ENCODE data around the gene OR8B3.

The OR8B3 gene

DNA sequence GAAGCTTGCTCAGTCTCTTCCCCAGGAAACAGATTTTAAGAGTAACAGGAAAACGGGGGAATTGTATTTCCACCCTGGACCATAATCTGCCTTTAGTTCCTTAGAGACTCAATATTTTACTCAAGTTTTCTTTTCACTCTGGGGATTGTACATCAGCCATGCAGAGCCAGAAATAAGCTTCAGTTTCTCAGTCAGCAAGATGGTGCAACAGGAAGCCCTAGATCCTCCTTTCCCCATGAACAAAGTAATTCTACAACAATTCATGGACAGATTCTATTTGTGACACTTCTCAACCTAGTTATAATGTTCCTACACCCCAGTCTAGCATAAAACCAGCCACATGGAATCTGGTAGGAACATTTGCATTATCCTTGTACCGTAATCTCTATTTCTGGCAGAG, 39.3 kb downstream of the OR8B3 start:
- no peak for DNase-seq (ENCODE audit: low read depth in 2 of 2)

DNA sequence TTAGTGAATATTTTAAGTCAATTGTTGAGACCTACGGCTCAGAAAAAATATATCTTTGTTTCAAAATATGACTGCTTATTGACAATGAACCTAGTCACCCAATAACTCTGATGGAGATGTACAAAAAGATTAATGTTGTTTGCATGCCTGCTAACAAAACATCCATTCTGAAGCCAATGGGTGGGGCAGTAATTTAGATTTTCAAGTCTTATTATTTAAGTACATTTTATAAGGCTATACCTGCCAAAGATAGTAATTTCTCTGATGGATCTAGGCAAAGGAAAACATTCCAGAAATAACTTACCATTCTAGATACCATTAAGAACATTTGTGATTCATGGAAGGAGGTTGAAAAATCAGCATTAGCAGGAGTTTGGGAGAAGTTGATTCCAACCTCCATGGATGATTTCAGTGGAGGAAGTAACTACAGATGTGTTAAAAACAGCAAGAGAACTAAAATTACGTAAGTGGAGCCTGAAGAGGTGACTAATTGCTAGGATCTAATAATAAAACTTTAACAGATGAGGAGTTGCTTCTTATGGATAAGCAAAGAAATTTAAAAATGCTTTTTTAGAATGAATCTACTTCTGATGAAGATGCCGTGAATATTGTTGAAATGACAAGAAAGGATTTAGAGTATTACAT, 52.4 kb downstream of the OR8B3 start:
- DNase-seq (ENCODE audit: low read depth in 2 of 2): no peak

All from stimulated activated CD4-positive, alpha-beta T cell treated with anti-CD3 and anti-CD28 coated beads, Interleukin-1b, Interleukin-23, amount 100 ng/mL, for 1 hour (primary cell).